ENCODE results near the gene CNTNAP2. TPM values are rescaled to one million over a fixed set of nuclear protein-coding genes. Genes with fewer than 3 reads are reported as not detected.
"Not testable (repeated sequence)": the region's sequence is repeated elsewhere in the genome, so short reads cannot be mapped to it uniquely, and the experiment has no call there.

CNTNAP2 gene
- polyA plus RNA-seq, 3 donors from 2014 or later: 0.94 to 1.1 TPM; not detected in 1

GRCh38 chr7:147062897-147063296 lies 946.3 kb downstream of the CNTNAP2 start:
- no peak for DNase-seq
- Mint-ChIP-seq H3K4me1 (no peaks in the 10 kb centered on the region), H3K36me3 (peaks cover 0 to 3% (median 3%) of the 10 kb centered on the region in 3 donors), H3K27ac (no peak overlapping the region), H3K27me3 (ENCODE audit: low read depth in 3 of 3) (no peaks in the 10 kb centered on the region), H3K9me3 (peaks cover 0 to 35% (median 22%) of the 10 kb centered on the region in 6 donors), H3K4me3 (no peak overlapping the region)

- H3K36me3 Mint-ChIP-seq: peaks cover 0 to 6% (median 6%) of the 10 kb centered on the region in 3 donors
- peaks cover 5 to 51% (median 32%) of the 10 kb centered on the region in 6 donors for H3K9me3 Mint-ChIP-seq
- H3K4me1 Mint-ChIP-seq: no peaks in the 10 kb centered on the region
- no peak overlapping the region for H3K4me3 Mint-ChIP-seq
- DNase-seq: no peak
- H3K27ac Mint-ChIP-seq: no peak overlapping the region
- H3K27me3 Mint-ChIP-seq (ENCODE audit: low read depth in 3 of 3): no peaks in the 10 kb centered on the region
Observed at GRCh38 chr7:147068842-147069241, 952.2 kb downstream of the CNTNAP2 start.

- no peak for DNase-seq
- Mint-ChIP-seq H3K27me3 (ENCODE audit: low read depth in 3 of 3) (no peaks in the 10 kb centered on the region), H3K4me1 (no peaks in the 10 kb centered on the region), H3K36me3 (peaks cover 0 to 6% (median 6%) of the 10 kb centered on the region in 3 donors), H3K9me3 (peaks cover 5 to 50% (median 34%) of the 10 kb centered on the region in 6 donors), H3K4me3 (no peak overlapping the region), H3K27ac (no peak overlapping the region)
Observed at GRCh38 chr7:147069771-147070170, 953.2 kb downstream of the CNTNAP2 start.

GRCh38 chr7:147070886-147071285 lies 954.3 kb downstream of the CNTNAP2 start:
- Mint-ChIP-seq H3K27ac (no peak overlapping the region), H3K4me3 (no peak overlapping the region), H3K9me3 (peaks cover 5 to 50% (median 34%) of the 10 kb centered on the region in 6 donors), H3K36me3 (peaks cover 0 to 6% (median 6%) of the 10 kb centered on the region in 3 donors), H3K27me3 (ENCODE audit: low read depth in 3 of 3) (no peaks in the 10 kb centered on the region), H3K4me1 (no peaks in the 10 kb centered on the region)
- DNase-seq: no peak

GRCh38 chr7:147071536-147071935 lies 954.9 kb downstream of the CNTNAP2 start:
- no peaks in the 10 kb centered on the region for H3K27me3 Mint-ChIP-seq (ENCODE audit: low read depth in 3 of 3)
- no peak overlapping the region for H3K27ac Mint-ChIP-seq
- H3K4me3 Mint-ChIP-seq: no peak overlapping the region
- H3K4me1 Mint-ChIP-seq: no peaks in the 10 kb centered on the region
- H3K9me3 Mint-ChIP-seq: peaks cover 6 to 49% (median 36%) of the 10 kb centered on the region in 6 donors
- no peak for DNase-seq
- H3K36me3 Mint-ChIP-seq: peaks cover 0 to 6% (median 6%) of the 10 kb centered on the region in 3 donors

GRCh38 chr7:147078312-147078711 lies 961.7 kb downstream of the CNTNAP2 start:
- no peak overlapping the region for H3K4me3 Mint-ChIP-seq
- H3K36me3 Mint-ChIP-seq: no peaks in the 10 kb centered on the region
- no peak overlapping the region for H3K27ac Mint-ChIP-seq
- no peaks in the 10 kb centered on the region for H3K4me1 Mint-ChIP-seq
- H3K27me3 Mint-ChIP-seq (ENCODE audit: low read depth in 3 of 3): no peaks in the 10 kb centered on the region
- no peak for DNase-seq
- H3K9me3 Mint-ChIP-seq: peaks cover 0 to 30% (median 15%) of the 10 kb centered on the region in 6 donors

- no peaks in the 10 kb centered on the region for H3K4me1 Mint-ChIP-seq
- no peak overlapping the region for H3K4me3 Mint-ChIP-seq
- no peaks in the 10 kb centered on the region for H3K27me3 Mint-ChIP-seq (ENCODE audit: low read depth in 3 of 3)
- no peak overlapping the region for H3K27ac Mint-ChIP-seq
- peaks cover 0 to 22% (median 12%) of the 10 kb centered on the region in 6 donors for H3K9me3 Mint-ChIP-seq
- DNase-seq: no peak
- H3K36me3 Mint-ChIP-seq: no peaks in the 10 kb centered on the region
Observed at GRCh38 chr7:147079083-147079482, 962.5 kb downstream of the CNTNAP2 start.

GRCh38 chr7:147079921-147080420 lies 963.4 kb downstream of the CNTNAP2 start:
- Mint-ChIP-seq H3K27ac (no peak overlapping the region), H3K36me3 (no peaks in the 10 kb centered on the region), H3K9me3 (peaks cover 0 to 19% (median 12%) of the 10 kb centered on the region in 6 donors), H3K27me3 (ENCODE audit: low read depth in 3 of 3) (no peaks in the 10 kb centered on the region), H3K4me3 (no peak overlapping the region), H3K4me1 (no peaks in the 10 kb centered on the region)
- DNase-seq: no peak

- Mint-ChIP-seq H3K4me1 (no peaks in the 10 kb centered on the region), H3K27ac (no peak overlapping the region), H3K36me3 (no peaks in the 10 kb centered on the region), H3K27me3 (ENCODE audit: low read depth in 3 of 3) (no peaks in the 10 kb centered on the region), H3K9me3 (peaks cover 0 to 22% (median 13%) of the 10 kb centered on the region in 6 donors), H3K4me3 (no peak overlapping the region)
- DNase-seq: no peak
Observed at GRCh38 chr7:147081117-147081516, 964.5 kb downstream of the CNTNAP2 start.

GRCh38 chr7:147089051-147089461 lies 972.5 kb downstream of the CNTNAP2 start:
- Mint-ChIP-seq H3K4me1 (no peaks in the 10 kb centered on the region), H3K9me3 (peaks cover 7 to 25% (median 12%) of the 10 kb centered on the region in 6 donors), H3K4me3 (no peak overlapping the region), H3K27me3 (ENCODE audit: low read depth in 3 of 3) (no peaks in the 10 kb centered on the region), H3K36me3 (peaks cover 0 to 6% (median 0%) of the 10 kb centered on the region in 3 donors), H3K27ac (no peak overlapping the region)
- DNase-seq: no peak

- H3K36me3 Mint-ChIP-seq: peaks cover 0 to 6% (median 0%) of the 10 kb centered on the region in 3 donors
- DNase-seq: no peak
- H3K4me3 Mint-ChIP-seq: no peak overlapping the region
- H3K9me3 Mint-ChIP-seq: peaks cover 7 to 26% (median 12%) of the 10 kb centered on the region in 6 donors
- no peaks in the 10 kb centered on the region for H3K4me1 Mint-ChIP-seq
- H3K27me3 Mint-ChIP-seq (ENCODE audit: low read depth in 3 of 3): no peaks in the 10 kb centered on the region
- H3K27ac Mint-ChIP-seq: no peak overlapping the region
Observed at GRCh38 chr7:147089608-147090007, 973.0 kb downstream of the CNTNAP2 start.

GRCh38 chr7:147096629-147097028 lies 980.0 kb downstream of the CNTNAP2 start:
- no peak overlapping the region for H3K4me3 Mint-ChIP-seq
- H3K27ac Mint-ChIP-seq: no peak overlapping the region
- peaks cover 0 to 6% (median 1%) of the 10 kb centered on the region in 3 donors for H3K36me3 Mint-ChIP-seq
- no peak for DNase-seq
- H3K9me3 Mint-ChIP-seq: peaks cover 14 to 44% (median 20%) of the 10 kb centered on the region in 6 donors
- peaks cover 0 to 1% (median 0%) of the 10 kb centered on the region in 3 donors for H3K27me3 Mint-ChIP-seq (ENCODE audit: low read depth in 3 of 3)
- H3K4me1 Mint-ChIP-seq: no peaks in the 10 kb centered on the region

- DNase-seq: no peak
- no peak overlapping the region for H3K27ac Mint-ChIP-seq
- no peaks in the 10 kb centered on the region for H3K4me1 Mint-ChIP-seq
- peaks cover 7 to 34% (median 15%) of the 10 kb centered on the region in 6 donors for H3K9me3 Mint-ChIP-seq
- no peak overlapping the region for H3K4me3 Mint-ChIP-seq
- no peaks in the 10 kb centered on the region for H3K27me3 Mint-ChIP-seq (ENCODE audit: low read depth in 3 of 3)
- peaks cover 0 to 3% (median 0%) of the 10 kb centered on the region in 3 donors for H3K36me3 Mint-ChIP-seq
Observed at GRCh38 chr7:147103224-147103623, 986.6 kb downstream of the CNTNAP2 start.

- peaks cover 8 to 45% (median 20%) of the 10 kb centered on the region in 6 donors for H3K9me3 Mint-ChIP-seq
- H3K27ac Mint-ChIP-seq: no peak overlapping the region
- no peak overlapping the region for H3K4me3 Mint-ChIP-seq
- H3K4me1 Mint-ChIP-seq: no peaks in the 10 kb centered on the region
- DNase-seq: no peak
- H3K27me3 Mint-ChIP-seq (ENCODE audit: low read depth in 3 of 3): no peaks in the 10 kb centered on the region
- peaks cover 0 to 1% (median 0%) of the 10 kb centered on the region in 3 donors for H3K36me3 Mint-ChIP-seq
Observed at GRCh38 chr7:147106746-147107145, 990.1 kb downstream of the CNTNAP2 start.

GRCh38 chr7:147114525-147114924 lies 997.9 kb downstream of the CNTNAP2 start:
- not testable (repeated sequence) for H3K27me3 Mint-ChIP-seq (ENCODE audit: low read depth in 3 of 3); DNase-seq; H3K4me3 Mint-ChIP-seq; H3K27ac Mint-ChIP-seq; H3K4me1 Mint-ChIP-seq; H3K36me3 Mint-ChIP-seq
- H3K9me3 Mint-ChIP-seq: peaks cover 14 to 70% (median 41%) of the 10 kb centered on the region in 6 donors

Measured in immature natural killer cell (primary cell).